Dermis blood vessel endothelial cell (primary cell): Measurements from ENCODE around the gene C10orf143. TPM values are rescaled to one million over a fixed set of nuclear protein-coding genes. Genes with fewer than 3 reads are reported as not detected.
"Not testable (repeated sequence)": the region's sequence is repeated elsewhere in the genome, so short reads cannot be mapped to it uniquely, and the experiment has no call there.

ENCODE experiments used
- DNase-seq: peaks from one replicate; pipeline ENCODE4 v3.0.0; 2010
- total RNA-seq: library from RNA; depleted of rRNA; stranded (reverse); fragments of >200 nt; gene quantifications from 2 replicates; pipeline ENCODE4 v1.2.3, GENCODE V29; 2014

Gene C10orf143
- total RNA-seq, 1 donor from 2014 or later: 1.0 TPM

GRCh38 chr10:130111113-130111851 is 652 bp upstream of the C10orf143 start:
- DNase-seq: peak; percentile 99

- peak; percentile 91 for DNase-seq
Measured at GRCh38 chr10:130109796-130110245, 809 bp downstream of the C10orf143 start.

- no peak for DNase-seq
Measured at GRCh38 chr10:130108934-130109604, 1.6 kb downstream of the C10orf143 start.

- DNase-seq: not testable (repeated sequence)
Measured at GRCh38 chr10:130108146-130108545, 2.5 kb downstream of the C10orf143 start.

- peak; percentile 15 for DNase-seq
Measured at GRCh38 chr10:130105724-130106123, 4.9 kb downstream of the C10orf143 start.

GRCh38 chr10:130099344-130099743 is 11.3 kb downstream of the C10orf143 start:
- DNase-seq: no peak

GRCh38 chr10:130090565-130090964 is 20.1 kb downstream of the C10orf143 start:
- not testable (repeated sequence) for DNase-seq

GRCh38 chr10:130080461-130080814 is 30.2 kb downstream of the C10orf143 start:
- DNase-seq: no peak

- no peak for DNase-seq
Measured at GRCh38 chr10:130079614-130080460, 30.8 kb downstream of the C10orf143 start.

- no peak for DNase-seq
Measured at GRCh38 chr10:130078120-130078519, 32.5 kb downstream of the C10orf143 start.

GRCh38 chr10:130076681-130077080 is 33.9 kb downstream of the C10orf143 start:
- DNase-seq: no peak

GRCh38 chr10:130074639-130075038 is 36.0 kb downstream of the C10orf143 start:
- no peak for DNase-seq

GRCh38 chr10:130073912-130074311 is 36.7 kb downstream of the C10orf143 start:
- DNase-seq: no peak

GRCh38 chr10:130072247-130072646 is 38.4 kb downstream of the C10orf143 start:
- no peak for DNase-seq

- no peak for DNase-seq
Measured at GRCh38 chr10:130067893-130068292, 42.7 kb downstream of the C10orf143 start.

GRCh38 chr10:130066743-130067142 is 43.9 kb downstream of the C10orf143 start:
- no peak for DNase-seq

GRCh38 chr10:130065251-130065650 is 45.4 kb downstream of the C10orf143 start:
- DNase-seq: no peak

- no peak for DNase-seq
Measured at GRCh38 chr10:130064783-130065182, 45.8 kb downstream of the C10orf143 start.

GRCh38 chr10:130062976-130063375 is 47.7 kb downstream of the C10orf143 start:
- no peak for DNase-seq

- DNase-seq: no peak
Measured at GRCh38 chr10:130062201-130062600, 48.4 kb downstream of the C10orf143 start.

GRCh38 chr10:130061760-130062159 is 48.9 kb downstream of the C10orf143 start:
- DNase-seq: no peak

GRCh38 chr10:130054021-130054420 is 56.6 kb downstream of the C10orf143 start:
- no peak for DNase-seq

GRCh38 chr10:130053561-130053960 is 57.1 kb downstream of the C10orf143 start:
- no peak for DNase-seq
